Stimulated activated CD8-positive, alpha-beta memory T cell treated with anti-CD3 and anti-CD28 coated beads, Interleukin-4, amount 100 ng/mL, for 24 hours (primary cell): ENCODE results near the gene HBA1.
"Not testable (repeated sequence)": the region's sequence is repeated elsewhere in the genome, so short reads cannot be mapped to it uniquely, and the experiment has no call there.

ENCODE experiments used
- DNase-seq: peaks from one replicate; pipeline ENCODE4 v3.0.0-alpha.2; 2020; ENCODE audit warnings: low read depth

HBA1 gene

GRCh38 chr16:176477-177382 lies at the start of gene HBA1:
TSS of gene HBA1 (plus strand) at chr16:176680. CDS start at chr16:176717, 37 bp downstream.
- not testable (repeated sequence) for DNase-seq

DNA sequence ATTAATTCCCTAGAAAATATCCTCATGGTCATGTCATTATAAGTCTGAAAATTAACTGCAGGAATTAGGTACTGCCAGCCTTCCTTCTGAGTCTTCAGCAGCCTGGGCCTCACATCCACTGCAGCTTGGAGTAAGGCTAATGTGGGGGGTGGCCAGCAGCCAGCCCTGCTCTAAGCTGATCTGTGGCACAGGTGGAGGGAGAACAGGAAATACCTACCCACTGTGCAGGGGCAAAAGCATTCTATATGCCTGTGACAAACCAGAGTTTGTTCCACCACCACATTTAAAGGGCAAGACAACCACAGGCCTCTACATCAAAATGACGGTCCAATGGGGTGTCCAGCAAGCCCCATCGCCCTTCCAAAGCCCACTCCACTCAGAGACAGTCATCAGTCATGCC lies 47.4 kb upstream of the HBA1 start:
- DNase-seq = no peak

- DNase-seq = no peak
Measured at GRCh38 chr16:130533-131173, 45.8 kb upstream of the HBA1 start.

- no peak for DNase-seq
Measured at GRCh38 chr16:132120-132519, 44.4 kb upstream of the HBA1 start.

DNA sequence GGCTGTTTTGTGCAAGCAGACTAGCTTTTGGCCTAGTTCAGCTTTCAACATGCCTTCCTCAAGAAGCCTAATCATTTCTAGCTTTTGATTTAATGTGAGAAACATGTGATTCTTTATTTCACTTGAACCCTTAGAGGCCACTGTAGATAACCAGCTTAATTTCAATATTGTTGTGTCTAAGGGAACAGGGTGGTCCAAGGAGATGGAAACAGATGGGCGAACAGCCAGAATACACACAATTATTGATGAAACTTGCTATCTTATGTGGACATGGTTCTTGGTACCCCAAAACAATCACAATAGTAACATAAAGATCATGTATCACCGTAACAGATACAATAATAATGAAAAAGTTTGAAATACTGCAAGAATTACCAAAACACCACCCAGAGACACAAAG lies 42.8 kb upstream of the HBA1 start:
- no peak for DNase-seq

DNA sequence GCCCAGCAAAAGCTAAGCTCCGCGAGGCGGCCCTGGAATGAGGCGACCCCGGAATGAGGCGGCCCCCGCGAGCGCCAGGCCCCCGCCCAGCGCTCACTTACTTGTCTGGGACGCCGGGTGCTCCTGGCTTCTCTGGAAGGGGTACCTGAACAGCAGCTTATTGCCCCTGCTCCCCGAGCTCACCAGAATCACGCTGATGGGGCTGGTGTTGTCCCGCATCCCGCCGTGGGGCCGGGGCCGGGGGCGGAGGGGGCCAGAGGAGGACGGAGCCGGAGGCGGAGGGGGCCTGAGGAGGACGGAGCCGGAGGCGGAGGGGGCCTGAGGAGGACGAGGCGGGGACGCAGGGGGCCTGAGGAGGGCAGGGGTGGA lies 38.4 kb upstream of the HBA1 start:
- DNase-seq = peak; percentile 7

DNA sequence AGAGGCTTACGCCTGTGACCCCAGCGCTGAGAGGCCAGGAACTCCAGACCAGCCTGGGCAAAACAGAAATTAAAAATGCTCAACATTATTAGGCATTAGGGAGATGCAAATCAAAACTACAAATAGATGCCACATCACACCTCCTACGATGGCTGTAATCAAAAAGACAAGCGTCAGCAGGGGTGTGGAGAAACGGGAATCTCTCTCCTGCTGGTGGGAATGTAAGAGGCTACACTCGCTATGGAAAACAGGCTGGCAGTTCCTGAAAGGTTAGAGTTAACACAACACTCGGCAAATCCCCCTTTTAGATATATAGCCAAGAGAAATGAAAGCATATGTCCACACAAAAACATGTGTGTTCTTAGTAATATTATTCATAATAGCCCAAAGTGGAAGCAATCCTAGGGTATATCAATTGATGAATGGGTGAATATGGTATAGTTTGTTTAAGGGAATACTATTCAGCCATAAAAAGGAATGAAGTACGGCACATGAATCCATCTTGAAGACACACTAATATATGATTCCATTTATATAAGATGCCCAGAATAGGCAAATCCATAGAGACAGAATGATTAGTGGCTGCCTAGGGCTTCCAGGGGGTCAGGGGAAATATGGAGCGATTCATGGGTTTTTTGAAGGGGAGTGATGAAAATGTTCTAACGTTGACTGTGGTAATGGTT lies 36.2 kb upstream of the HBA1 start:
- DNase-seq = no peak

DNA sequence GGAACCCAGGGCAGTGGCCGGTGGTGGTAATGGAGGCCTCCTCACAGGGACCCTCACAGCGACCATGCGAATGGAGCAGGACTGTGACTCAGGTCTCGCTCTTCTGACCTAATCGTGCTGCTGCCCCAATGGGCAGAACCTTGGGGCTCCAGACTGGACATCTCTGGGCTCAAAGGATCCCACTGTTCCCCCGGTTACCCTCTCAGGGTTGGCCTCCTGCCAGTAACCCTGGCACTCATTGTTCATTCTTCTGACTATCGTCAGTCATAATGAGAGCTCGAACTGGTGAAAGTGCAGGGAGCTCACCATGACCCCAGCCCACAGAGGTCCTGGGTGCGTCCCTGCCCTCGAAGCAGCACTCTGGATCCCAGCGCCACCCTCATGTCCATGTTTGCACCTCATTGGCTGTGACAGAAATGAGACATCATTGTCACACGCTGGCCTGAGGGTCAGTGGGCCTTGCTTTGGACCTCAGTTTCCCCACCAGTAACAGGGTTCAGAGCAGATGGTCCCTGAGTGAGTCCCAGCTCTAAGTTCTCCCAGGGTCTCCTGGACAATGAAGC lies 34.0 kb upstream of the HBA1 start:
- no peak for DNase-seq

- DNase-seq = no peak
Measured at GRCh38 chr16:143047-143446, 33.4 kb upstream of the HBA1 start.

DNA sequence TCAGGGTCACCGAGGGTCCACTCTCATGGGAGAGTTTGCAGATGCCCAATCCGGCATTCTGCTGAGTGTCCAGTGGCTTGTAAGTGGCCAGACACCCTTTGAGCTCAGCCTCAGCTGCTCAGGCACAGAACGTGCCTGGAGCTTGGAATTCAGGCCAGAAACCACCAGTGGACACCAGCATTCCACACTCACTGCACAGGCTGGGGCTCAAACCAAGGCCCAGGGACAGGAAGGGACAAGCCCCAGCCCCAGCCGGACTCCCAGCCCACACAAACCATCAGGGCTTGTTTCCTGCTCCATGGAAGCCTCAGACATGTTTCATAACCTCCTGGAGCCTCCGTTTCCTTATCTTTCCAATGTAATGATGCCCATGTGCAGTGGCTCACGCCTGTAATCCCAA lies 33.0 kb upstream of the HBA1 start:
- DNase-seq = no peak

DNA sequence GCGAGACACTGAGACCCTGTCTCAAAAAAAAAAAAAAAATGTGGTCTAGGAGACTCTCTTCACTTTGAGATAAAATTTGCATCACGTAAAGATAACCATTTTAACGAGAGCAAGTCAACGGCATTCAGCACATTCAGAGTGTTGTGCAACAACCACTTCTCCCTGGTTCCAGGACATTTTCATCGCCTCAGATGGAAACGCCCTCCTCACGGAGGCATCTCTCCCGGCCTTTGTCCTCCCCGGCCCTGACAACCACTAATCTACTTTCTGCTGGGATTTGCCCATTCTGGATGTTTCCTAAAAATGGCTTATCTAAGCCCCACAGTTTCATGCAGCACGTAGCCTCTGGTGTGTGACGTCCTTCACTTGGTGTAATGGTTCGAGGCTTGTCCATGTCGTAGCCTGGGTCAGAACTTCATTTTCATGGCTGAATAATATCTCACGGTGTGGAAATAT lies 31.7 kb upstream of the HBA1 start:
- DNase-seq = no peak

DNA sequence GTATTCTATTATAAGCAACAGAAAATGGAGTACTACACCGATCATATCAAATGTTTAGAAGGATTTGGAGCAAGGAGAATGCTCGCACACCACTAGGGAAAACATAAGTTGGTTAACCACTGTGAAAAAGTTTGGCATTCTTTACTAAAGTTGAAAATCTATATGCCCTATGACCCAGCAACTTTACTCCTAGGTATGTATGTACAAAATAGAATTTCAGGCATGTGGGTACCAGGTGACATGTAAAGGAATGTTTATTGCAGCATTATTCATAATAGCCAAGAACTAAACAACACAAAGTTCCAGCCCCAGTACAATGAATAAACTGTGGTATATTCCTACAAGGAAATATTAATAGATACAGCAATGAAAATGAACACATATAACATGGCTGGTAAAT lies 29.8 kb upstream of the HBA1 start:
- DNase-seq = no peak

DNA sequence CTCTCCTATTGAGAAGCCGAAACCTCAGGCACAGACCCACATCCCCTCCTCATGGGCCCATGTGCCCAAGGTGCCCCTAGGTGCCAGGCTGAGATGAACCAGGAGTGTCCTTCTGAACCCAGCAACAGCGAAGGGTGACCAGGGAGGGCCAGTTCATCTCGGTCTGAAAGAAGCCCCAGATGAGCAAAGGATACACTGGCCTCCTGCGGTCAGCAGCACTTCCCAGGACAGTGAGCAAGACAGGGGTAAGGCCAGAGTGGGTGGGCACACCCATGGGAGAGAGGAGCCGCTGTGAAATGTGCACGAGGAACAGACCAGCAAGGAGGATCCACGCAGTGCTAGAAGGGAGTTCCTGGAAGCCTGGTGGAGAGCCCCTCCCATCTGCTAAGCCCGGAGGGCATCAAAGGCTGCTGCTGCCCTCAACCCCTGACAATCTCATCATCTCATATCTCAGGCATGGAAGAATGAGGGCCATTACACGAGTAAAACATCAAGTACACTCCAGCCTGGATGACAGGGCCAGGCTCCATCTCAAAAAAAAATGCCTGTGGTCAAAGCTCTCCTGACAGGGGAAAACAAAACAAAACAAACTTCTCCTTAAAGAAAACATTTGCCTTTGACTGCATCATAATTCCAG lies 27.3 kb upstream of the HBA1 start:
- DNase-seq = no peak

GRCh38 chr16:152141-153128 lies 24.0 kb upstream of the HBA1 start, which contains the start of gene HBZ:
TSS of gene HBZ (plus strand) at chr16:152644. CDS start at chr16:152910, 266 bp downstream.
- DNase-seq = no peak

DNA sequence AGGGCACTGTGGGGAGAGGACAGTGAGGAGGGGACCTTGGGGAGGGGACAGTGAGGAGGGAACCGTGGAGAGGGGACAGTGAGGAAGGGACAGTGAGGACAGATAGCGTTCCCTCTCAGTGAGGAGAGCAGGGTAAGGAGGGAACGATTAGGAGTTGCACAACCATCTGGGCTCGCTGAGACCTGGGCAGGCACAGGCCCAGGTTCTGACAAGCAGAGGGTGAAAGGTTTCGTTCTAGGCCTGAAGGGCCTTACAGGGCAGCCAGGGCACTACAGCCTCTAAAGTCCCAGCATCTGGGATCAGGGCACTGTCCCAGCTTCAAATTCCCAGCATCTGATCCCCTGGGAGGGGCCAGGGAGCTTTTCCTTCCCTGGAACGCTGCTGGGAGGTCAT lies 23.4 kb upstream of the HBA1 start:
- not testable (repeated sequence) for DNase-seq

- DNase-seq = not testable (repeated sequence)
Measured at GRCh38 chr16:153550-154216, 22.8 kb upstream of the HBA1 start.

- DNase-seq = no peak
Measured at GRCh38 chr16:154217-155030, 22.1 kb upstream of the HBA1 start.

- no peak for DNase-seq
Measured at GRCh38 chr16:155031-155398, 21.5 kb upstream of the HBA1 start.

DNA sequence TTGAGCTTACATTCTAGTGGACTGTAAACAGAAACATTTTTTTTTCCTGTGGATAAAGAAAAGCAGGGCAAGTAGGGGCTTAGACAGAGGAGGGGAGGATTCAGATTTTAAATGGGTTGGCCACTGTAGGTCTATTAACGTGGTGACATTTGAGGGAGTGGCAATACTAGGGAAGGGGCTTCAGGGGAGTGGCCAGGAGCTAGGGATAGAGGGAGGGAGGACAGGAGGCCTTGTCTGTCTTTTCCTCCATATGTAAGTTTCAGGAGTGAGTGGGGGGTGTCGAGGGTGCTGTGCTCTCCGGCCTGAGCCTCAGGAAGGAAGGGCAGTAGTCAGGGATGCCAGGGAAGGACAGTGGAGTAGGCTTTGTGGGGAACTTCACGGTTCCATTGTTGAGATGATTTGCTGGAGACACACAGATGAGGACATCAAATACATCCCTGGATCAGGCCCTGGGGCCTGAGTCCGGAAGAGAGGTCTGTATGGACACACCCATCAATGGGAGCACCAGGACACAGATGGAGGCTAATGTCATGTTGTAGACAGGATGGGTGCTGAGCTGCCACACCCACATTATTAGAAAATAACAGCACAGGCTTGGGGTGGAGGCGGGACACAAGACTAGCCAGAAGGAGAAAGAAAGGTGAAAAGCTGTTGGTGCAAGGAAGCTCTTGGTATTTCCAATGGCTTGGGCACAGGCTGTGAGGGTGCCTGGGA lies 17.2 kb upstream of the HBA1 start:
- no peak for DNase-seq
